GM18511 (cell line): ENCODE data around the gene PANK2.

Experiments used
- ATAC-seq: cut with Tn5 transposase; IDR thresholded peaks from one replicate; pipeline ENCODE4 v1.9.1; 2021; ENCODE audit warnings: mild to moderate bottlenecking, moderate library complexity; ENCODE audit not compliant: unreplicated experiment

Gene PANK2

GRCh38 chr20:3900187-3900604, 11.0 kb downstream of the PANK2 start:
- ATAC-seq = no peak

GRCh38 chr20:3901028-3901705, 12.0 kb downstream of the PANK2 start:
- ATAC-seq = no peak

- no peak for ATAC-seq
Measured at GRCh38 chr20:3901706-3902440, 12.7 kb downstream of the PANK2 start.

- no peak for ATAC-seq
Measured at GRCh38 chr20:3902446-3902845, 13.3 kb downstream of the PANK2 start.

GRCh38 chr20:3904224-3904623, 15.0 kb downstream of the PANK2 start:
- ATAC-seq = no peak

- ATAC-seq = no peak
Measured at GRCh38 chr20:3904857-3905256, 15.7 kb downstream of the PANK2 start.

GRCh38 chr20:3906744-3907721, 17.8 kb downstream of the PANK2 start:
- peak; percentile 93 for ATAC-seq

- ATAC-seq = no peak
Measured at GRCh38 chr20:3908667-3909066, 19.5 kb downstream of the PANK2 start.

GRCh38 chr20:3909952-3910366, 20.8 kb downstream of the PANK2 start:
- no peak for ATAC-seq

GRCh38 chr20:3910853-3911252, 21.7 kb downstream of the PANK2 start:
- no peak for ATAC-seq

- ATAC-seq = no peak
Measured at GRCh38 chr20:3911956-3912355, 22.8 kb downstream of the PANK2 start.

- ATAC-seq = no peak
Measured at GRCh38 chr20:3914446-3914845, 25.3 kb downstream of the PANK2 start.

- ATAC-seq = no peak
Measured at GRCh38 chr20:3915691-3916090, 26.5 kb downstream of the PANK2 start.

GRCh38 chr20:3916364-3916763, 27.2 kb downstream of the PANK2 start:
- ATAC-seq = no peak

- no peak for ATAC-seq
Measured at GRCh38 chr20:3919352-3919751, 30.2 kb downstream of the PANK2 start.

- no peak for ATAC-seq
Measured at GRCh38 chr20:3922223-3922982, 33.2 kb downstream of the PANK2 start.

GRCh38 chr20:3922983-3923339, 33.8 kb downstream of the PANK2 start:
- no peak for ATAC-seq

- no peak for ATAC-seq
Measured at GRCh38 chr20:3923818-3924217, 34.6 kb downstream of the PANK2 start.

GRCh38 chr20:3924304-3925112, 35.3 kb downstream of the PANK2 start:
- no peak for ATAC-seq
